Measurements from ENCODE around the gene COL6A2. TPM values are rescaled to one million over a fixed set of nuclear protein-coding genes. Genes with fewer than 3 reads are reported as not detected.

Gene COL6A2
- 2.5 TPM for polyA plus RNA-seq (2013)

GRCh38 chr21:46097336-46098293 is at the start of gene COL6A2:
Gene COL6A2 (plus strand): TSS chr21:46098112.
- WGBS (ENCODE audit: insufficient coverage) = 2% methylated on average over 59 of the region's 83 CpGs
- H3K27ac ChIP-seq (ENCODE audit: insufficient read depth in 1 of 2, low read depth in 1 of 2, low read length in 2 of 2, poor library complexity in 1 of 2, severe bottlenecking in 2 of 2) = no peak within 1 kb of the TSS
- POLR2A ChIA-PET = no interaction called here
- H3K4me3 ChIP-seq (ENCODE audit: control insufficient read depth in 1 of 7, extremely low read depth in 1 of 7, insufficient read depth in 4 of 7, low read depth in 2 of 7, low read length in 6 of 7) = peak within 1 kb of the TSS in 5 of 7 experiments; percentile 15 to 60 (median 37)
- no peaks in the 10 kb centered on the region for H3K36me3 ChIP-seq (ENCODE audit: control insufficient read depth in 4 of 4, insufficient read depth in 4 of 4, low read length in 3 of 4)
- H3K9me3 ChIP-seq (ENCODE audit: control extremely low read depth in 1 of 5, control insufficient read depth in 4 of 5, insufficient read depth in 2 of 5, low read depth in 1 of 5, low read length in 4 of 5) = peaks cover 4 to 9% (median 6%) of the 10 kb centered on the region in 5 experiments
- H3K4me1 ChIP-seq (ENCODE audit: control extremely low read depth in 1 of 4, control insufficient read depth in 4 of 4, insufficient read depth in 4 of 4, low read length in 3 of 4) = peaks cover 0 to 7% (median 3%) of the 10 kb centered on the region in 4 experiments
- H3K27me3 ChIP-seq (replicated peaks in 2 of 5; ENCODE audit: control insufficient read depth in 4 of 5, insufficient read depth in 5 of 5, low read length in 4 of 5) = peaks cover 0 to 47% (median 12%) of the 10 kb centered on the region in 5 experiments
- peak; percentile 26 to 48 (median 45) for DNase-seq
- CTCF ChIA-PET = interaction anchor here (2.6 kb wide), 1 partner anchor 127 kb away, joined by 15 read pairs; no protein-coding TSS in a partner anchor

DNA sequence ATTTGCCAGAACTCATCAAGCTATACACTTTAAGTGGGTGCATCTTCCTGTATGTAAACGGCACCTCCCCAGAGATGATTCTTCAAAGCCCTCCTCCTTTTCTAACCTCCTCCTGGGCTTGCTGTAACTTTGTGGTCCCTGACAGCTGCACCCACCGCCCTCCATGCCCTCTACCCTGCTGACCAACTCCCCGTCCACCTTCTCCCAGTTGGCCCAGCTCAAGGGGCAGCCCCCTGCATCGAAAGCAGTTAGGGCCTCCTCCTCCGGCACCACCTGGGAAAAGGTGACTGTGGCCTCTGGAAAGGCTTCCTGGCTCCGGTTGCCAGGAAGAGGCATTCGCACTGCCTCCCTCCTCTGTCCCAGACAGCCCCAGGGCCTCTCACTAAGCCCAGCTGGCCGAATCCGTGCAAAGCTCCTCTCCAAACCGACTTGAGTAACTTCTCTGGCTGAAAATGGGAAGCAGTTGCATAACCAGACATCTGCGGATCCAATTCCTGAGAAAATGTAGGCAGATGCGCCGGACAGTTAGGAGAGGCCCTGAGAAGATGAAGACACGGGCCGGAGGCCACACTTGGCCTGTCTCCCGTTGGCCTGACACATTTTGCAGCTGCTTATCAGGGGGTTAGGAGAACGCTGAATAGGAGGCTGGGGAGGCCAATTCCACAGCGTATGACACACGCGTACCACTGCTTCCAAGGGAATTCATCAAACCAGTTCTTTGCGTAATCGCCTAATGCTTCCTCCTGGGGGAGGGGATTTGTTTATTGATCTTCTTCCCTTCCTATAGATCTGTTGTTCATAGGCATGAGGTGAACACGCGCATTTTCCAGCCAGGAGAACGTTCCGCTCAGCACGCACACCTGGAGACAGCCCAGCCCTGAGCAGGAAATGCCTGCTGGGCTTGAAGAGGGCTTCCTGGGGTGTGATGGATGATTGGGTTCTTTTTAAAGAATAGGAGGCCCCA is 48.7 kb upstream of the COL6A2 start:
- ChIA-PET POLR2A (no interaction called here), CTCF (interaction anchor here (1.1 kb wide), 1 partner anchor 10 kb away, joined by 3 read pairs; no protein-coding TSS in a partner anchor)
- Histone ChIP-seq H3K36me3 (ENCODE audit: control insufficient read depth in 4 of 4, insufficient read depth in 4 of 4, low read length in 3 of 4) (no peaks in the 10 kb centered on the region), H3K27me3 (replicated peaks in 2 of 5; ENCODE audit: control insufficient read depth in 4 of 5, insufficient read depth in 5 of 5, low read length in 4 of 5) (peaks cover 0 to 18% (median 1%) of the 10 kb centered on the region in 5 experiments), H3K4me1 (ENCODE audit: control extremely low read depth in 1 of 4, control insufficient read depth in 4 of 4, insufficient read depth in 4 of 4, low read length in 3 of 4) (no peaks in the 10 kb centered on the region), H3K9me3 (ENCODE audit: control extremely low read depth in 1 of 5, control insufficient read depth in 4 of 5, insufficient read depth in 2 of 5, low read depth in 1 of 5, low read length in 4 of 5) (peaks cover 0 to 25% (median 12%) of the 10 kb centered on the region in 5 experiments), H3K27ac (ENCODE audit: insufficient read depth in 1 of 2, low read depth in 1 of 2, low read length in 2 of 2, poor library complexity in 1 of 2, severe bottlenecking in 2 of 2) (no peak overlapping the region), H3K4me3 (ENCODE audit: control insufficient read depth in 1 of 7, extremely low read depth in 1 of 7, insufficient read depth in 4 of 7, low read depth in 2 of 7, low read length in 6 of 7) (no peak overlapping the region)
- WGBS (ENCODE audit: insufficient coverage) = 86% methylated on average over 21 of the region's 27 CpGs
- DNase-seq = no peak

DNA sequence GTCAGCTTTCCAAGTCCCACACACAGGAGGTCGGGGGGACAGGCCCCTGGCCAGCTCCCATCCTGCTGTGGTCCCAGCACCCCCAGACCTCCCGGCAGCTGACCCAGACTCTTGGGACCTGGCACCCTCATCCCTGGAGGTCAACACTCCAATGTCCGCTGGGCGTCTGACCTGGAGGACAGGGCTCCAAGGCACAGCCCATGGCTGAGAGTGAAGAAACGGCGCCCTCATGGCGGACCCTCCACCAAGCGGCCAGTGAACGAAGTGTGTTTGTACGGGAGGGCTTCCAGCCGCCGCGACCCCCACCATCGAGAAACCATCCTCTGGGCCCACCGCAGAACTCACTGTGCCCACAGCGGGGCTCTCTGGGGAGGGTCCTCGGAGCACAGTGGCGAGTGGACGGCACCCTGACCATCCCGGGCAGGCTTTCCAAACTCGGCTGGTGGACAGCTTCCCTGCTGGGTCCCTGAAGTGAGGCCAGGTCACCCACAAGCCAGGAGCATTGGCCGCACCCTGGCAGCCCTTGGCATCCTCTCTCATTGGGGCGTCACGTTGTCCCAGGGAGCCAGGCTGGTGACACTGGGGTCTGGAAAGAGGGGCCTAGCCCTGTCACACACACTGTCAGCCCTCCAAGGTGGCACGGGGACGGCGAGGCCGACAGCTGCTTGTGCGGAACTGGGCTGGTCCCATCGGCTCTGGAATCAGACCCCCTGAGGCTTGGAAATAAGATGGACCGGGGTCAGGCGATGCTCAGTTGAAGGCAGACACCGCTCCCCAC is 47.8 kb upstream of the COL6A2 start:
- H3K4me3 ChIP-seq (ENCODE audit: control insufficient read depth in 1 of 7, extremely low read depth in 1 of 7, insufficient read depth in 4 of 7, low read depth in 2 of 7, low read length in 6 of 7) = no peak overlapping the region
- DNase-seq = no peak
- POLR2A ChIA-PET = no interaction called here
- no peaks in the 10 kb centered on the region for H3K4me1 ChIP-seq (ENCODE audit: control extremely low read depth in 1 of 4, control insufficient read depth in 4 of 4, insufficient read depth in 4 of 4, low read length in 3 of 4)
- H3K36me3 ChIP-seq (ENCODE audit: control insufficient read depth in 4 of 4, insufficient read depth in 4 of 4, low read length in 3 of 4) = no peaks in the 10 kb centered on the region
- no peak overlapping the region for H3K27ac ChIP-seq (ENCODE audit: insufficient read depth in 1 of 2, low read depth in 1 of 2, low read length in 2 of 2, poor library complexity in 1 of 2, severe bottlenecking in 2 of 2)
- peaks cover 0 to 18% (median 1%) of the 10 kb centered on the region in 5 experiments for H3K27me3 ChIP-seq (replicated peaks in 2 of 5; ENCODE audit: control insufficient read depth in 4 of 5, insufficient read depth in 5 of 5, low read length in 4 of 5)
- 94% methylated on average over 30 of the region's 33 CpGs for WGBS (ENCODE audit: insufficient coverage)
- H3K9me3 ChIP-seq (ENCODE audit: control extremely low read depth in 1 of 5, control insufficient read depth in 4 of 5, insufficient read depth in 2 of 5, low read depth in 1 of 5, low read length in 4 of 5) = peaks cover 0 to 25% (median 12%) of the 10 kb centered on the region in 5 experiments
- CTCF ChIA-PET = no interaction called here

DNA sequence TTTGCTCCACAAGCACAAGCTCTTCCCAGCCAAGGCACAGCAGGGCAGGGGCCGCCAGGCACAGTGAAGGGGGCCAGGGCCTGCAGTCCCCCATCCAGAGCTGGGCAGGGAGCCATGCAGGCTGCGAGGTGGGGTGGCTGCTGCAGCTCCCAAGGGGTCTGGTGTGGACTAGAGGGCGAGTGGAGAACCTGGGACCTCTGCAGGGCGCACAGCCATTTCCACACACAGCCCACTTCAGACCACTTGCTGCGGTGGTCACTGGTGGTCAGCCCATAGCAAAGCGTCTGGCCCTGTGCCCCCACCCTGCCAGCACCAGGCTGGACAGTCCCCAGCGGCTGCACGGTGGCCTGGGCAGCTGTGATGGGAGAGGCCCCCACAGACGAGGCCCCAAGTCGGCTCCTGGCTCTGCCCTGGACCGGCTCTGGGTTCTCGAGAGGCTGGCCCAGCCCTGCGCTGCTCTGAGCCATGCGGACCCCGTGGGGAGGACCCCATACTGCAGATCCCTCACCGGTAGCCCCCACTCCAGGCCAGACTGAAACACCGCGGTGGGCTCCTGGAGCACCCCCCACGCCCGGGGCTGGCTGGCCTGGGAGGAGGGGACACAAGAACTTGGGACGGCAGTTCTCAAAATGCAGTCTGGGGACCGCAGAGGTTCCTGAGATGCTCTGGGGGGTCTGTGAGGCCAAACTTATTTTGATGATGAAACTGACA is 47.1 kb upstream of the COL6A2 start:
- CTCF ChIA-PET = no interaction called here
- Histone ChIP-seq H3K9me3 (ENCODE audit: control extremely low read depth in 1 of 5, control insufficient read depth in 4 of 5, insufficient read depth in 2 of 5, low read depth in 1 of 5, low read length in 4 of 5) (peaks cover 0 to 25% (median 12%) of the 10 kb centered on the region in 5 experiments), H3K27me3 (replicated peaks in 2 of 5; ENCODE audit: control insufficient read depth in 4 of 5, insufficient read depth in 5 of 5, low read length in 4 of 5) (peaks cover 0 to 20% (median 1%) of the 10 kb centered on the region in 5 experiments), H3K4me1 (ENCODE audit: control extremely low read depth in 1 of 4, control insufficient read depth in 4 of 4, insufficient read depth in 4 of 4, low read length in 3 of 4) (no peaks in the 10 kb centered on the region), H3K27ac (ENCODE audit: insufficient read depth in 1 of 2, low read depth in 1 of 2, low read length in 2 of 2, poor library complexity in 1 of 2, severe bottlenecking in 2 of 2) (no peak overlapping the region), H3K4me3 (ENCODE audit: control insufficient read depth in 1 of 7, extremely low read depth in 1 of 7, insufficient read depth in 4 of 7, low read depth in 2 of 7, low read length in 6 of 7) (no peak overlapping the region), H3K36me3 (ENCODE audit: control insufficient read depth in 4 of 4, insufficient read depth in 4 of 4, low read length in 3 of 4) (no peaks in the 10 kb centered on the region)
- POLR2A ChIA-PET = no interaction called here
- WGBS (ENCODE audit: insufficient coverage) = 99% methylated on average over 16 of the region's 22 CpGs
- DNase-seq = no peak

- H3K4me3 ChIP-seq (ENCODE audit: control insufficient read depth in 1 of 7, extremely low read depth in 1 of 7, insufficient read depth in 4 of 7, low read depth in 2 of 7, low read length in 6 of 7) = no peak overlapping the region
- ChIA-PET CTCF (no interaction called here), POLR2A (no interaction called here)
- peaks cover 0 to 22% (median 1%) of the 10 kb centered on the region in 5 experiments for H3K27me3 ChIP-seq (replicated peaks in 2 of 5; ENCODE audit: control insufficient read depth in 4 of 5, insufficient read depth in 5 of 5, low read length in 4 of 5)
- no peak overlapping the region for H3K27ac ChIP-seq (ENCODE audit: insufficient read depth in 1 of 2, low read depth in 1 of 2, low read length in 2 of 2, poor library complexity in 1 of 2, severe bottlenecking in 2 of 2)
- H3K9me3 ChIP-seq (ENCODE audit: control extremely low read depth in 1 of 5, control insufficient read depth in 4 of 5, insufficient read depth in 2 of 5, low read depth in 1 of 5, low read length in 4 of 5) = peaks cover 0 to 25% (median 12%) of the 10 kb centered on the region in 5 experiments
- DNase-seq = no peak
- 90% methylated on average over 12 of the region's 16 CpGs for WGBS (ENCODE audit: insufficient coverage)
- no peaks in the 10 kb centered on the region for H3K36me3 ChIP-seq (ENCODE audit: control insufficient read depth in 4 of 4, insufficient read depth in 4 of 4, low read length in 3 of 4)
- no peaks in the 10 kb centered on the region for H3K4me1 ChIP-seq (ENCODE audit: control extremely low read depth in 1 of 4, control insufficient read depth in 4 of 4, insufficient read depth in 4 of 4, low read length in 3 of 4)
Observed at GRCh38 chr21:46051379-46051770, 46.5 kb upstream of the COL6A2 start.

Data from common myeloid progenitor, CD34-positive (primary cell).